Fibroblast of skin of right quadriceps (primary cell): Measurements from ENCODE around the gene SMIM45.

Experiments
- DNase-seq: peaks from one replicate; pipeline ENCODE4 v3.0.0-alpha.2; 2013

Gene SMIM45

GRCh38 chr22:41951898-41952474 lies at the start of gene SMIM45:
Gene SMIM45, plus strand, starts transcription at chr22:41952150.
- no peak for DNase-seq

GRCh38 chr22:41902932-41903421 lies 49.0 kb upstream of the SMIM45 start:
- DNase-seq, result no peak

GRCh38 chr22:41904450-41905410 lies 47.2 kb upstream of the SMIM45 start:
- DNase-seq, result no peak

GRCh38 chr22:41905411-41906202 lies 46.3 kb upstream of the SMIM45 start:
- DNase-seq, result no peak

GRCh38 chr22:41906822-41907221 lies 45.1 kb upstream of the SMIM45 start:
- no peak for DNase-seq

GRCh38 chr22:41907436-41908401 lies 44.2 kb upstream of the SMIM45 start:
- DNase-seq, result peak; percentile 26

GRCh38 chr22:41908411-41909309 lies 43.3 kb upstream of the SMIM45 start:
- DNase-seq, result no peak

- no peak for DNase-seq
Observed at GRCh38 chr22:41909310-41910049, 42.5 kb upstream of the SMIM45 start.

- no peak for DNase-seq
Observed at GRCh38 chr22:41910050-41911000, 41.6 kb upstream of the SMIM45 start.

- no peak for DNase-seq
Observed at GRCh38 chr22:41911001-41911611, 40.8 kb upstream of the SMIM45 start.

- DNase-seq, result no peak
Observed at GRCh38 chr22:41912338-41913039, 39.5 kb upstream of the SMIM45 start.

- no peak for DNase-seq
Observed at GRCh38 chr22:41913040-41913719, 38.8 kb upstream of the SMIM45 start.

- no peak for DNase-seq
Observed at GRCh38 chr22:41913842-41914534, 38.0 kb upstream of the SMIM45 start.

GRCh38 chr22:41914611-41915034 lies 37.3 kb upstream of the SMIM45 start:
- DNase-seq, result no peak

- peak; percentile 32 for DNase-seq
Observed at GRCh38 chr22:41915035-41915785, 36.7 kb upstream of the SMIM45 start, which contains the start of gene SHISA8. Gene SHISA8, minus strand, starts transcription at chr22:41915074. Its CDS starts 407 bp downstream, at chr22:41914667.
